T-helper 1 cell treated with Interleukin-12 subunit alpha and Interleukin-12 subunit beta and Interleukin-4 antibody, amounts not matched to agents 30 ng/mL and 1 ng/mL, for 36 hours (primary cell): ENCODE data around the gene B3GNT5. TPM values are rescaled to one million over a fixed set of nuclear protein-coding genes. Genes with fewer than 3 reads are reported as not detected.

Experiments
- intact Hi-C: fragments of 100-400 bp; cut with micrococcal nuclease; formaldehyde crosslinking; loops from one replicate; pipeline ENCODE4 v1.15.1; 2024
- total RNA-seq: library from RNA; stranded (reverse); gene quantifications from 2 replicates; pipeline ENCODE4 v1.2.3, GENCODE V29; 2022

B3GNT5 gene
- total RNA-seq, 1 donor from 2014 or later: 2.0 TPM

- intact Hi-C loops: loop anchor here (2.0 to 10.0 kb wide), 6 partner anchors 95 to 1997 kb away; partner anchors contain the start of genes MCF2L2, PSMD2 and VPS8
Observed at GRCh38 chr3:183287301-183287971, 34.4 kb downstream of the B3GNT5 start.

- intact Hi-C loops: loop anchor here (5.0 to 10.0 kb wide), 3 partner anchors 321 to 1997 kb away; partner anchors contain the start of gene PSMD2
Observed at GRCh38 chr3:183288117-183288516, 35.1 kb downstream of the B3GNT5 start.

- intact Hi-C loops: no loop called here
Observed at GRCh38 chr3:183290216-183290615, 37.2 kb downstream of the B3GNT5 start.

- intact Hi-C loops: no loop called here
Observed at GRCh38 chr3:183291497-183292031, 38.5 kb downstream of the B3GNT5 start.

DNA sequence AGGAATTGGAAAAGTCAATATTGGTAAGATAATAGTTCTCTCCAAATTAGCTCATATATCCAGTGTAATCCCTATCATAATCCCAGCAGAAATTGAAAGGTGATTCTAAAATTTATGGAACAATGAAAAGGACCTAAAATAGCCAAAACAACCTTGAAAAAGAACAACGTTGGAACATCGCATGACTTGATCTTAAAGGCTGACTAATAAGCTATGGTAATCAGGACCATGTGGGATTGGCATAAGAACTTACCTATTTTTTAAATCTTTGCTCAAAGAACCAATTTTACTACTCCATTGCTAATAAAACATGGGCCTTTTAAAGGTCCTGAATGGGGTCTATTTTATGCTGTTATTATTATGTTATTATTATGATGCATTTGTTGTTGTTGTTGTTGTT lies 40.9 kb downstream of the B3GNT5 start:
- intact Hi-C loops: no loop called here

DNA sequence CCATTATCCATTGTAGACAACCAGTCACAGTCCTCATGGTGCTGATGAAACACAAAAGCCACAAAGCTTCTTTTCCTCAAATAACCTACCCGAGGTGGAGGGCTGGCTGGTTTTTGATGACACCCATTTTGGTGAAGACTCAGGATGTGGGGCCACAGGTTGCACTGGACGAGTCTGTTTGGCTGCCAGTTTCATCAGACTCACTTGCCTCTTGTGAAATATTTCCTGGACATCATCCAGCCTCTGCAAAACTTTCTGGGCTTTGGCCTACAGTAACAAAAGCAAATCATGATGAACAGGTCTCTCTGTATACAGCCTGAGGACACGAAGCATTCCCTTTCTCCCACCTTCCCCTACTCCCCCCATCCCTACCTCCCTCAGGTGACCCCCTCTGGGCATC lies 42.2 kb downstream of the B3GNT5 start:
- intact Hi-C loops: no loop called here

DNA sequence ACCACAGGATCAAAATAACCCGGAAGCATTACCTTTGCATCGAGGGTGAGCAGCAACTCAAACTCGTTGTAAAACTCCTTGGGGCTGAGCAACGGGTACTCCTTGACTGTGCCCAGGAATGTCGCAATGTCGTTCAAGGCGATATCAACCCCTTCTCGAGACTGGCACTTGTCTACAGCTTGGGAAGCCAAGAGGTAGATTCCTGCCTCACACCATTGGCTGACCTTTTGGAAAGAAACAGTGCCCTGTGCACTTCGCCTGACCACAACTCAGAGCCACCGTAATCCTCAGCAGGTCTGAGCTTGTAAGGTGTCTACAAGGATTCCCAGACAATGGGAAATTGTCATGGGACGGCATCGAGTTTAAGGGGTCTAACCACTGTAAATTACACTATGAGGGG lies 43.9 kb downstream of the B3GNT5 start:
- intact Hi-C loops: no loop called here

DNA sequence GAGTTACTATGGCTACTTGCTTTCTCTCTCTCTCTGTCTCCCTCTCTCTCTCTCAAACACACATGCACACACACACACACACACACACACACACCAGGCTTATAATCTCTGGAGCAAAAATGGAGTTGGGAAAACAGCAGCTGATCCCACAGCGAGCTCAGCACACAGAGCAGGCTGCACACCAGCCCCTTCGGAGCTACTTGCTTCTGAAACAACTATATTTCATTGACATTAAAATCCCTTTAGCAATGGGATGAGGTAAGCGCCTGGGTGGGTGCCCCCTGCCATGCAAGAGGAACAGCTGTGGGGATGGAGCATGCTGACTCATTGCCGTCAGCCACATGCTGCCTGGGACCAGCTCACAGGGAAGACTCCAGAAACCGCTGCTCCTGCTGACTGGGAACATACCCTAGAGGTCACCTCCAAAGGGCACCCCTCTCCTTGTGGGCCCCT lies 45.7 kb downstream of the B3GNT5 start:
- intact Hi-C loops: no loop called here

GRCh38 chr3:183299976-183300375 lies 46.9 kb downstream of the B3GNT5 start:
- intact Hi-C loops: no loop called here

DNA sequence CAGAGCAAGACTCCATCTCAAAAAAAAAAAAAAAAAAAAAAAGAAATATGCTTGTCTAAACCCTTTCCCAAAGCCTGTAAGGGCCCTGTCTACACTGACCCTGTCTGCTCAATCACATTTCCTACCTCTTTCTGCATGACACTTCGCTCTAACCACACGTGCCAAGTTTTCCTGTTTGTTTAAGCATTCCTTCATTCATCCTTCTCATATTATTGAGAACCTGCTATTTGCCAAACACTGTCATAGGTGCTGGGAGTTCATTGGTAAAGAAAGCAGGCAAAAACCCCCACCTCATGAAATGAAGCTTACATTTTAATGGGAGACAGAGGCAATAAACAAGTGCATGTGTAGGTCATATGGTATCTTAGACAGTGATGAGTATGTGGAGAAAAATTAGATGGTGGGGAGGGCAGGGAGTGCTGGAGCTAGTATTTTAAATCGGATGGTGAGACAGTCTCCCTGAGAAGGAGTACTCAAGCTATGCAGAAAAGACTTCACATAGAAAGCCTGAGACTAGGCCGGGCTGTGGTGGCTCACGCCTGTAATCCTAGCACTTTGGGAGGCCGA lies 48.0 kb downstream of the B3GNT5 start:
- intact Hi-C loops: no loop called here

DNA sequence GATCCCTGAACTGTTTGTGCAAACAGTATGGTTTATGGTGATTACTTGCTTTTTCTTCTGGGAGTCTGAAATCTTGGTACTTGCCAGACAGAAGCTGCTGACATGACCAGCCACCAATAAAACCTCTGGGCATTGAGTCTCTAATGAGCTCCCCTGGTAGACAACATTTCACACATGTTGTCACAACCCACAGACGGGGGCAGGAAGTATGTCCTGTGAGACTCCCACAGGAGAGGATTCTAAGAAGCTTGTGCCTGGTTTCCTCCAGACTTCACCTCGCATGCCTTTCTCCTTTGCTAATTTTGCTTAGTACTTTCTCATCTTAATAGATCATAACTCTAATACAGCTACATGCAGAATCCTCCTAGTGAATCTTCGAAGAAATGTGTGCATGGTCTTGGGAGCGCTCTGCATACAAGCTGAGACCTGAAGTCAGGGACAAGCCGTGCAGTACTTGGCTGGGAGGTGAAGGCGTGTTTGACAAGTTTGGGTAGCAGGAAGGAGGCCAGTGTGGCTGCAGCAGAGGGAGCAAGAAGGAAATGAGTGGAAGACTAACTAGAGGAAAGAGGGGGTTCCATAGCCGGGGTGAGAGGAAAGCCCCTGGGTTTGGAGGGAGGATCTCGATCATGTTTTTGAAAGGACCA lies 49.0 kb downstream of the B3GNT5 start:
- intact Hi-C loops: loop anchor here (1.0 kb wide), 1 partner anchor 16 kb away; no protein-coding TSS in a partner anchor

DNA sequence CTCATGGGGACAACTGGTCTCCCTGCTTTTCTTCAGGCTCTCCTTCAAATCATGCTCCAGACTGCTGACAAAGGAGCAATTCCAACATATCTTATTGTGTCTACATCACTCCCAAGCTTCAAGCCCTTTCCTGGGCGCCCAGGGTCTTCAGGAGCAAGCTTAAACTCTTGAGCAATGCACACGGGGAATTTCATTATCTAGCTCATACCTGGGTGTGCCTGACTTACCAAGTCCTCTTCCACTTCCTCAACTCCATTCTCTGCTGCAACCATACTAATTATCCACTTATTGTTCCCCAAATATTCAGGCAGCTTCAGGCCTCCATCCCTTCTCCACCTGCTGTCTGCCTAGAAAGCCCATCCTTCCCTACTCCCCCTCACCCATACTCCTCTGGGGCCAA lies 50.6 kb downstream of the B3GNT5 start:
- intact Hi-C loops: no loop called here

- intact Hi-C loops: loop anchor here (1.0 to 5.0 kb wide), 2 partner anchors 21 to 55 kb away; partner anchors contain the start of gene B3GNT5
Observed at GRCh38 chr3:183306798-183307671, 54.0 kb downstream of the B3GNT5 start.

GRCh38 chr3:183307749-183308148 lies 54.7 kb downstream of the B3GNT5 start:
- intact Hi-C loops: loop anchor here (1.0 to 5.0 kb wide), 2 partner anchors 21 to 55 kb away; partner anchors contain the start of gene B3GNT5

DNA sequence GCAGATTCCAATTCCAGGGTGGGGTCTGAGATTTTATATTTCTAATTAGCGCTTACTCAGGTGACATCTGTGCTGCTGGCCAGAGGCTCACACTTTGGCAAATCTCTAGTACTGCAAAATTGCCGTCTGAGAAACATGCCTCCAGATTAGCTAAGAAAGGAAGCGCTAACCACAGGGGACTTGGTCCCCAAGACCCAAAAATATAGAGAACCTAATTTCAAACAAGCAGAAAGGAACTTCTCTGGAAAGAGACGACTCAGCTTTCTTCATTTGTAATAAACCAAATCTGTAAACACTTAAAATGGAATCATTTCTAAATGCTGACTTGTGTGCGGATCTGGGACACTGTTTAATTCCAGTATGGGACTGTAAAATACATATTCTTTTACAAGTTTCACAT lies 55.7 kb downstream of the B3GNT5 start:
- intact Hi-C loops: loop anchor here (5.0 kb wide), 1 partner anchor 56 kb away; the partner anchor contains the start of gene B3GNT5

- intact Hi-C loops: loop anchor here (5.0 kb wide), 1 partner anchor 57 kb away; the partner anchor contains the start of gene B3GNT5
Observed at GRCh38 chr3:183309276-183309675, 56.2 kb downstream of the B3GNT5 start.

- intact Hi-C loops: no loop called here
Observed at GRCh38 chr3:183310936-183311335, 57.9 kb downstream of the B3GNT5 start.

GRCh38 chr3:183312433-183312832 lies 59.4 kb downstream of the B3GNT5 start:
- intact Hi-C loops: no loop called here

GRCh38 chr3:183313351-183313750 lies 60.3 kb downstream of the B3GNT5 start:
- intact Hi-C loops: no loop called here

DNA sequence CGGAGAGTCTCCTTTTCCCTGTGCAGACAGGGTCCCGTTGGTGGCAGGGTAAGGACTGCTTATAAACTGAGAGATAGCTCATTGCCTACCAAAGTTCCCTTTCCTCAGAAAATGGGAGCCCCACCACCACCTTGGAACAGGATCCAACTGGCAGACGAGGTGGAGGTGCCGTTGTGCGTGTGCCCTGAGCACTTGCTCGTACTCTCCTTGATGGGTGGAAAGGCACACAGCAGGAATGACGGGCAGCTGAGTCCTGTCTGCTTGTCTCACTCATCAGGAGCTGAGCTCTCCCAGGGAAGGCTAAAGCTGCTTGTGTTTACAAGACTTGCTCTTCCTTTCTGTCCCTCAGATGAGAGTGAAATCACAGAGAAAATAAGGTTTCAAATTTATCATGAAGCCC lies 60.7 kb downstream of the B3GNT5 start:
- intact Hi-C loops: no loop called here

GRCh38 chr3:183315739-183316138 lies 62.7 kb downstream of the B3GNT5 start:
- intact Hi-C loops: no loop called here
